Mammary epithelial cell (primary cell): ENCODE results near the gene CLEC7A.

Source experiments
- CTCF ChIP-seq, 2 donors: IDR thresholded peaks in 1 of 2; conservative IDR thresholded peaks in 1 of 2; 2 replicates each; pipeline ENCODE4 v1.5.1; 2011 to 2012; ENCODE audit warnings: inconsistent platforms in 2 of 2, low read length in 2 of 2, mild to moderate bottlenecking in 2 of 2, control low read depth in 1 of 2, low read depth in 1 of 2; ENCODE audit not compliant: insufficient read depth in 1 of 2; ENCODE audit errors: extremely low read depth in 1 of 2
- EZH2 ChIP-seq: IDR thresholded peaks from 2 replicates; pipeline ENCODE4 v1.6.1; 2012; ENCODE audit warnings: low read length, inconsistent platforms, borderline replicate concordance

- no peak for TF ChIP-seq CTCF (conservative IDR thresholded peaks at IDR 0.05 in 1 of 2, IDR thresholded peaks at IDR 0.05 in 1 of 2; ENCODE audit: extremely low read depth in 1 of 2, insufficient read depth in 1 of 2, low read depth in 1 of 2, low read length in 2 of 2)
- no peak for TF ChIP-seq EZH2
Measured at GRCh38 chr12:10122689-10123088, 7.3 kb downstream of the CLEC7A start.
